GM23248 (cell line): ENCODE results near the gene STXBP6.

Experiments
- EZH2 ChIP-seq: fragments of 200-600 bp; sonication (generic); IDR thresholded peaks from 2 replicates; pipeline ENCODE4 v1.6.1; 2018; ENCODE audit warnings: antibody characterized with exemption, mild to moderate bottlenecking; ENCODE audit not compliant: insufficient read depth, poor library complexity, severe bottlenecking
- EZH2phosphoT487 ChIP-seq: fragments of 200-600 bp; sonication (generic); IDR thresholded peaks from 2 replicates; pipeline ENCODE4 v1.6.1; 2018; ENCODE audit warnings: antibody characterized with exemption, moderate library complexity, mild to moderate bottlenecking, low read depth; ENCODE audit not compliant: insufficient read depth

GRCh38 chr14:24861083-24861630 is 188.8 kb downstream of the STXBP6 start:
- TF ChIP-seq EZH2: no peak
- TF ChIP-seq EZH2phosphoT487: no peak
